ENCODE measurements around the gene BSDC1.
A peak's percentile ranks its signal among the peaks of the same experiment; 100 is the strongest.

Gene BSDC1

DNA sequence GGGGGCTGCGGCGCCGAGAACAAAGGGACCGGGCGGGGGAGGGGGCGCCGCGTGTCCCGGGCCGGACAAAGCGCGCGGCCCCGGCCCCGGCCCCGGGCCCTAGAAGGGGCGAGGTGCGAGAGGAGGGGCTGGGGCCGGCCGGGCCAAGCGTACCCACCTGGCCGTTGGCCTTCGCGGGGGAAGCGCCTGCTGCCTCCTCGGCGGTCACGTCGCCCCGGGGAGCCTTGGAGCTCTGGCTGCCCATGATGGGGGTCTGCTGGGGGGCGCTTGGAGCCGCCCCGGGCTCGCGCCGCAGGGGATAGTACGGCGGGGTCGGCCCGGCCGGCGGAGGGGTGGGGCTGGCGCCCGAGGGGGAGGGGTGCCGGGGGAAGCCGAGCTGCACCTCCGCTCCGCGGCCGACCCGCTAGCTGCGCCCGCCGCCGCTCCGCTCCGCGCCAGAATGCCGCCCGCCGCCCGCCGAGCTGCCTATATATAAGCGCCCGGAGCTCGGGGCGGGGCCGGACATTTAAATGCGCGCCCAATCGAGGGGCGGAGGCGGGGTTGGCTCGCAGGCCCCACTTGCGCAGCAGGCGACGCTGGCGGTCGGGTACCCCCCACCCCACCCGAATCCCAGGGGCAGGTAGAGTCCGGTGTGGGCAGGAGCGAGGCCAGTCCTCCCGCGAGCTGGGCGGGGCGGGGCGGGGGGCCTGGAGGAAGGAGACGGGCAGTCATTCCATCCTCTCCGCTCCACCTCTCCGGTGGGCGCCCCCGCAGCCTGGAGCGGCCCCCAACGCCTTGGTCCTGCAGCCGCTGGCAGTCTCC, 58.3 kb downstream of the BSDC1 start, which contains the start of gene MARCKSL1:
Gene MARCKSL1 (minus strand): TSS at position 444 of the 801 bp plus-strand sequence. CDS start 200 bp downstream, at position 244.
- DNase-seq = peak; percentile 52

- DNase-seq = no peak
Measured at GRCh38 chr1:32335535-32335789, 58.8 kb downstream of the BSDC1 start.

DNA sequence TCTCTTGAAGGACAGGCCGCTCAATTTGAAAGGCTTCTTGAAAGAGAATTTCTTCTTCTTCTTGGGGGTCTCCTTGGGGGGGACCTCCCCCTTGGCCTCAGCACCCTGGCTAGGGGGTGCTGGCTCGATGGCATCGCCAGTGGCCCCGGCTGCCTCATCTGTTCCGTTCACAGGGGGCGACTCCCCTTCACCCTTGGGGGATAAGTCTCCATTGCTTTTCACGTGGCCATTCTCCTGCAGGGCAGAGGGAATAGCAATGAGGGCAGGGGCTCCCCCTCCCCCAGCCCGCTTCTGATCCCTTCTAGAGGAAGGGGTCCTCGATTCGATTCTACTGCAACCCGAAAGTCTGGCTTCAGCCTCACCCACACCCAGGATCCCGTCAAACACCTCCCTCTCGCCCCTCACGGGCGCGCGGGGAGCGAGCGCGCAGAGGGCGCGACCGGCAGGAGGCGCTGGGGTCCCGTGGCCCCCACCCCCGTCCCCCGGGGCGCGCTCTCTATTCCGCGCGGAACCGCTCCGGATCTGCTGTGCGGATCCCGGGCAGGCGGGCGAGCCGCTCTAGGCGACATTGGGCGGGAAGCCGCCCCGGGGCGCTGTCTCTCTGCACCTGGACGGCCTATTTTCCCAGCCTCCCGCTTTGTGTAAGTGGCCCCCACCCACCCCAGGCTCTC, 59.2 kb downstream of the BSDC1 start:
- DNase-seq = no peak

- no peak for DNase-seq
Measured at GRCh38 chr1:32334274-32334861, 59.9 kb downstream of the BSDC1 start.

- DNase-seq = no peak
Measured at GRCh38 chr1:32333251-32333963, 60.8 kb downstream of the BSDC1 start.

DNA sequence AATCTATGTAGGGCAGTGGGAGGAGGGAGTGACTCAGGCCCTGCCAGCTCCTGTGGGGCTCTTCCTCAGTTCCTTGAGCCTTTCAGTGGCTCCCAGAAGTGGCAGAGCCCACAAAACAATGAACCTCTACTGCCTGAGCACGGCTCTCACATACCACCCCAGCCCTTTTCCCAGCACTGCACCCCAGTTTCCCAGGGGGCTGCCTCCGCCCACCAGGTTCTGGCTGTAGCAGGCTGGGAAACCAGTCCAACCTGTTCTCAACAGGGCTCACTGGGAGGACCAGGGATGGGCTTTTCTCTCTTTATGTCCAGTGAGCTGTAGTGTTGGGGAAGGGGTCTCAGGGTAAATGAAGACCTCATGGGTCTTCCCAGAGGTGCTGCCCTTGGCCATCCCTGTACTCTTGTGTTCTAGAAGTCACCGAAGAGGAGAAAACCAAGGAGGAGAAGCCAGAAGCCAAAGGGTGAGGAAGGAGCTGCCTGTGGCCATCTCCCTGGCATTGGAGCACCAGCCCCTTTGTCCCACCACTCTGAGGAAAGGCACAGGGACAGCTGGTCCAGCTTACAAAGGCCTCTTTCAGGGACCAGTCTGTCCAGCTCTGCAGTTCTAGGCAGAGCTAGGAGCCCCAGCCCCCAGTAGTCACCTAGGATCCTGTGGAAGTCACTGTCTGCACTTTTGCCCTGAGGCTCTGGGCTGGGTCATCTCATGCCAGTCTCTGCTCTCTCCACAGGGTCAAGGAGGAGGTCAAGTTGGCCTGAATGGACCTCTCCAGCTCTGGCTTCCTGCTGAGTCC, 61.8 kb downstream of the BSDC1 start:
- DNase-seq = no peak

- DNase-seq = no peak
Measured at GRCh38 chr1:32331549-32331948, 62.7 kb downstream of the BSDC1 start.

DNA sequence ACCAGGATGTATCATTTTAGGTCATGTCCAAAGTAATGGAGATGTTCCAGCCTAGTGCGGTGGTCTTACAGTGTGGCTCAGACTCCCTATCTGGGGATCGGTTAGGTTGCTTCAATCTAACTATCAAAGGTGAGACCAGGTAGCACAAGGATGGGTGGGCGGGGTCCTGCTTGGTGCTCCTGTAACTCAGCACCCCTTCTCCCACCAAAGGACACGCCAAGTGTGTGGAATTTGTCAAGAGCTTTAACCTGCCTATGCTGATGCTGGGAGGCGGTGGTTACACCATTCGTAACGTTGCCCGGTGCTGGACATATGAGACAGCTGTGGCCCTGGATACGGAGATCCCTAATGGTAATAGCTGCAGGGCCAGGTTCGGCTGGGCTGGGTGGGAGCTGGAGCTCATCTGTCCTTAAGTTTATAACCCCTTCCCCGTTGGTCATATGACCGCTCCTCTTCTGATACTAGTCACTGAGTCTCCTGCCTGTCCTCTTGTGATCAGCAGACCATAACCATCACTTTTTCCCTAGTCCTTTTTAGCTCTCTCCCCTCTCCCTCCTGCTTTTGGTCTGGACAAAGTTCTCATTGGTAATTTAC, 63.6 kb downstream of the BSDC1 start:
- DNase-seq = no peak

- no peak for DNase-seq
Measured at GRCh38 chr1:32329931-32330466, 64.2 kb downstream of the BSDC1 start.

GRCh38 chr1:32327204-32327603, 67.0 kb downstream of the BSDC1 start:
- no peak for DNase-seq

GRCh38 chr1:32321712-32322291, 72.4 kb downstream of the BSDC1 start:
- no peak for DNase-seq

GRCh38 chr1:32318127-32318869, 75.9 kb downstream of the BSDC1 start:
- no peak for DNase-seq

DNA sequence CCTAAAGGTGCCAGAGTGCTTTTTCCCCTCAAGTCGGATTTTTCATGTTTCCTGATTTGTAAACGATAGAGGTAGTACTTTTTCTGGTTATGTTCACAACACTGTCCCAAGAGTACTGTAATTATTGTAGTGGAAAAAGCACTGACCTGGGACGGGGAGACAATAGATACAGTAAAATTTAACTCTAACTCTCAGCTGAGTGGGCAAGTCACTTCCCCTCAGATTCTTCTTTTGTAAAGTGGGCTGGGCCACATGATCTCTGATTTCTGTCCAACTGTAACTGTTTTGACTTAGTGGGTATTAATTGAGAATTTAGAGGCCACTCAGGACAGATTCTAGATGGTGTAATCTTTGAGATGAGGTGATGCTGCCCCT, 77.4 kb downstream of the BSDC1 start:
- no peak for DNase-seq

All from DMS79 (cell line).